ENCODE data around the gene VPS13D. TPM values are rescaled to one million over a fixed set of nuclear protein-coding genes. Genes with fewer than 3 reads are reported as not detected.

The VPS13D gene
- total RNA-seq, 1 donor from 2014 or later: 88.9 TPM

DNA sequence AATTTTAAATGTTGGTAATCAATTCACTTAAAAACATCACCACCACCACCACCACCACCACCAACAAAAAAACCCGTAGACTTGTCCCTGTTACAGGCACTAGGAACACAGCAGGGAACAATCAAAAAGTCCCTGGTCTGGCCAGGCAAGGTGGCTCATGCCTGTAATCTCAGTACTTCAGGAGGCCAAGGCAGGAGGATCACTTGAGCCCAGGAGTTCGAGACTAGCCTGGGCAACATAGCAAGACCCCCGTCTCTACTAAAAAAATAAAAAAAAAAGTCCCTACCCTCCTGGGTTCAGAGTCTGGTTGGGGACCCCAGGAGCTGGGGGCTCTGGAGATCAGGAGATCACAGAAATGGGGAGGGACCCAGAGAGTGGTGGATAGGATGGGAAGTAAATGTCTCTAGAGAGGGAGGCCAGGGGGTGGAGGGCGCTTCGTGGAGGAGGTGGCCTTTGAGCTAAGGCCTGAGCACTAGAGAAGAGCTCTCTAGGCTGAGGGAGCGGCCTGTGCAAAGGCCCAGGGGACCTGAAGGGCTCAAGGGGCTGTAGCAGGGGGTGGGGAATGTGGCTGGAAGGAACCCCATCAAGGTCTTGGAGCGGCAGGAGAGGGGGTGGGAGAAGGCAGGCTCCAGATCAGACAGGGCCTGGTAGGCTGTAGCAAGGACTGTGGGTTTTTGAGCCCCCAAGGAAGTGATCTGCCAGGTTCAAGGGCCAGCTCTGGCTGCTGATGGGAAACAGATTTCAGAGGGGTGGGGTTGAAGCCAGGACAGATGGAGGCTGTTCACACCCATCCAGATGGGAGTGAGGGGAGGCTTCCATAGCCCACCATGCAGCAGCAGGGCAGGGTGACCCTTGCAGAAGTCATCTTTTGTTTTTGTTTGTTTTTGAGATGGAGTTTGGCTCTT is 24.8 kb upstream of the VPS13D start:
- no peaks in the 10 kb centered on the region for H3K9me3 ChIP-seq
- H3K27me3 ChIP-seq: no peaks in the 10 kb centered on the region
- no peak for DNase-seq (ENCODE audit: extremely low spot score in 2 of 2)
- intact Hi-C loops (cut with DNase I): loop anchor here (5.0 kb wide), 1 partner anchor 1363 kb away; no protein-coding TSS in a partner anchor
- peak overlapping the region; percentile 63 for H3K27ac ChIP-seq
- TF ChIP-seq POLR2AphosphoS5 (IDR thresholded peaks at IDR 0.05; ENCODE audit: insufficient read depth in 1 of 2, low read depth in 1 of 2) (peak in 1 of 2 donors; percentile 28), POLR2A (IDR thresholded peaks at IDR 0.05) (no peak)
- H3K36me3 ChIP-seq: peaks cover 0 to 22% of the 10 kb centered on the region in 2 donors
- H3K4me1 ChIP-seq: peaks cover 19% of the 10 kb centered on the region
- no peak overlapping the region for H3K4me3 ChIP-seq

DNA sequence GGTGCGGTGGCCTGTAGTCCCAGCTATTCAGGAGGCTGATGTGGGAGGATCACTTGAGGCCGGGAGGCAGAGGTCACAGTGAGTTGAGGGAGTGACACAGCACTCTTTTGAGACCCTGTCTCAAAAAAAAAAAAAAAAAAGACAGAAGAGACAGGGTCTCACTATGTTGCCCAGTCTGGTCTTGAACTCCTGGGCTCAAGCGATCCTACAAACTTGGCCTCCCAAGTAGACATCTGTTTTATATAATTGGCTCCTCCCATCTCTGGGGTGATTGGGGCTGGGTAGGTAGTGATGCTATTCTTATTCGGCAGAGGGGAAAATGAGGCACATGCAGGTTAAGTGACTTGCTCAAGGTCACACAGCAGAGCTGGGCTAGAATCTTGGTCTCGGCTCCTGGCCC is 23.6 kb upstream of the VPS13D start:
- Histone ChIP-seq H3K9me3 (no peaks in the 10 kb centered on the region), H3K27me3 (no peaks in the 10 kb centered on the region), H3K36me3 (peaks cover 0 to 22% of the 10 kb centered on the region in 2 donors), H3K4me3 (no peak overlapping the region), H3K4me1 (peaks cover 19% of the 10 kb centered on the region), H3K27ac (peak overlapping the region; percentile 63)
- no peak for DNase-seq (ENCODE audit: extremely low spot score in 2 of 2)
- TF ChIP-seq POLR2AphosphoS5 (IDR thresholded peaks at IDR 0.05; ENCODE audit: insufficient read depth in 1 of 2, low read depth in 1 of 2) (no peak), POLR2A (IDR thresholded peaks at IDR 0.05) (no peak)
- TF ChIP-seq, protein P1, sequence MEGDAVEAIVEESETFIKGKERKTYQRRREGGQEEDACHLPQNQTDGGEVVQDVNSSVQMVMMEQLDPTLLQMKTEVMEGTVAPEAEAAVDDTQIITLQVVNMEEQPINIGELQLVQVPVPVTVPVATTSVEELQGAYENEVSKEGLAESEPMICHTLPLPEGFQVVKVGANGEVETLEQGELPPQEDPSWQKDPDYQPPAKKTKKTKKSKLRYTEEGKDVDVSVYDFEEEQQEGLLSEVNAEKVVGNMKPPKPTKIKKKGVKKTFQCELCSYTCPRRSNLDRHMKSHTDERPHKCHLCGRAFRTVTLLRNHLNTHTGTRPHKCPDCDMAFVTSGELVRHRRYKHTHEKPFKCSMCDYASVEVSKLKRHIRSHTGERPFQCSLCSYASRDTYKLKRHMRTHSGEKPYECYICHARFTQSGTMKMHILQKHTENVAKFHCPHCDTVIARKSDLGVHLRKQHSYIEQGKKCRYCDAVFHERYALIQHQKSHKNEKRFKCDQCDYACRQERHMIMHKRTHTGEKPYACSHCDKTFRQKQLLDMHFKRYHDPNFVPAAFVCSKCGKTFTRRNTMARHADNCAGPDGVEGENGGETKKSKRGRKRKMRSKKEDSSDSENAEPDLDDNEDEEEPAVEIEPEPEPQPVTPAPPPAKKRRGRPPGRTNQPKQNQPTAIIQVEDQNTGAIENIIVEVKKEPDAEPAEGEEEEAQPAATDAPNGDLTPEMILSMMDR (IDR thresholded peaks at IDR 0.05): no peak
- intact Hi-C loops (cut with DNase I): loop anchor here (5.0 kb wide), 1 partner anchor 1364 kb away; no protein-coding TSS in a partner anchor

DNA sequence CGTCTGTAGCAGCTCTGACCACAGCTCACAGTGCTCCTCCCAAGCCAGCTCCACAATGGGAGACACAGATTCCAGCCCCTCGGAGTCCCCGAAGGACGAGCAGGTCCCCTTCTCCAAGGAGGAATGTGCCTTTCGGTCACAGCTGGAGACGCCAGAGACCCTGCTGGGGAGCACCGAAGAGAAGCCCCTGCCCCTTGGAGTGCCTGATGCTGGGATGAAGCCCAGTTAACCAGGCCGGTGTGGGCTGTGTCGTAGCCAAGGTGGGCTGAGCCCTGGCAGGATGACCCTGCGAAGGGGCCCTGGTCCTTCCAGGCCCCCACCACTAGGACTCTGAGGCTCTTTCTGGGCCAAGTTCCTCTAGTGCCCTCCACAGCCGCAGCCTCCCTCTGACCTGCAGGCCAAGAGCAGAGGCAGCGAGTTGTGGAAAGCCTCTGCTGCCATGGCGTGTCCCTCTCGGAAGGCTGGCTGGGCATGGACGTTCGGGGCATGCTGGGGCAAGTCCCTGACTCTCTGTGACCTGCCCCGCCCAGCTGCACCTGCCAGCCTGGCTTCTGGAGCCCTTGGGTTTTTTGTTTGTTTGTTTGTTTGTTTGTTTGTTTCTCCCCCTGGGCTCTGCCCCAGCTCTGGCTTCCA is 22.9 kb upstream of the VPS13D start:
- no peak overlapping the region for H3K4me3 ChIP-seq
- no peaks in the 10 kb centered on the region for H3K27me3 ChIP-seq
- peaks cover 19% of the 10 kb centered on the region for H3K4me1 ChIP-seq
- intact Hi-C loops (cut with DNase I): loop anchor here (5.0 kb wide), 1 partner anchor 1365 kb away; no protein-coding TSS in a partner anchor
- peak overlapping the region; percentile 12 for H3K27ac ChIP-seq
- H3K9me3 ChIP-seq: no peaks in the 10 kb centered on the region
- TF ChIP-seq POLR2A (IDR thresholded peaks at IDR 0.05): no peak
- TF ChIP-seq, protein P1 (IDR thresholded peaks at IDR 0.05): no peak
- TF ChIP-seq POLR2AphosphoS5 (IDR thresholded peaks at IDR 0.05; ENCODE audit: insufficient read depth in 1 of 2, low read depth in 1 of 2): no peak
- DNase-seq (ENCODE audit: extremely low spot score in 2 of 2): no peak
- H3K36me3 ChIP-seq: peaks cover 0 to 19% of the 10 kb centered on the region in 2 donors

DNA sequence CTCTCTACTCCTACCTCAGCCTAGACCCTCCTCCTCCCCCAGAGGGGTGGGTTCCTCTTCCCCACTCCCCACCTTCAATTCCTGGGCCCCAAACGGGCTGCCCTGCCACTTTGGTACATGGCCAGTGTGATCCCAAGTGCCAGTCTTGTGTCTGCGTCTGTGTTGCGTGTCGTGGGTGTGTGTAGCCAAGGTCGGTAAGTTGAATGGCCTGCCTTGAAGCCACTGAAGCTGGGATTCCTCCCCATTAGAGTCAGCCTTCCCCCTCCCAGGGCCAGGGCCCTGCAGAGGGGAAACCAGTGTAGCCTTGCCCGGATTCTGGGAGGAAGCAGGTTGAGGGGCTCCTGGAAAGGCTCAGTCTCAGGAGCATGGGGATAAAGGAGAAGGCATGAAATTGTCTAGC is 21.6 kb upstream of the VPS13D start:
- H3K4me1 ChIP-seq: peaks cover 19% of the 10 kb centered on the region
- no peak for TF ChIP-seq POLR2A (IDR thresholded peaks at IDR 0.05)
- TF ChIP-seq, protein P1 (IDR thresholded peaks at IDR 0.05): no peak
- no peak for TF ChIP-seq POLR2AphosphoS5 (IDR thresholded peaks at IDR 0.05; ENCODE audit: insufficient read depth in 1 of 2, low read depth in 1 of 2)
- H3K27me3 ChIP-seq: no peaks in the 10 kb centered on the region
- no peak overlapping the region for H3K4me3 ChIP-seq
- H3K36me3 ChIP-seq: peaks cover 0 to 5% of the 10 kb centered on the region in 2 donors
- no peak for DNase-seq (ENCODE audit: extremely low spot score in 2 of 2)
- intact Hi-C loops (cut with DNase I): loop anchor here (2.0 to 5.0 kb wide), 2 partner anchors 83 to 1366 kb away; no protein-coding TSS in a partner anchor
- peak overlapping the region; percentile 62 for H3K27ac ChIP-seq
- H3K9me3 ChIP-seq: no peaks in the 10 kb centered on the region

DNA sequence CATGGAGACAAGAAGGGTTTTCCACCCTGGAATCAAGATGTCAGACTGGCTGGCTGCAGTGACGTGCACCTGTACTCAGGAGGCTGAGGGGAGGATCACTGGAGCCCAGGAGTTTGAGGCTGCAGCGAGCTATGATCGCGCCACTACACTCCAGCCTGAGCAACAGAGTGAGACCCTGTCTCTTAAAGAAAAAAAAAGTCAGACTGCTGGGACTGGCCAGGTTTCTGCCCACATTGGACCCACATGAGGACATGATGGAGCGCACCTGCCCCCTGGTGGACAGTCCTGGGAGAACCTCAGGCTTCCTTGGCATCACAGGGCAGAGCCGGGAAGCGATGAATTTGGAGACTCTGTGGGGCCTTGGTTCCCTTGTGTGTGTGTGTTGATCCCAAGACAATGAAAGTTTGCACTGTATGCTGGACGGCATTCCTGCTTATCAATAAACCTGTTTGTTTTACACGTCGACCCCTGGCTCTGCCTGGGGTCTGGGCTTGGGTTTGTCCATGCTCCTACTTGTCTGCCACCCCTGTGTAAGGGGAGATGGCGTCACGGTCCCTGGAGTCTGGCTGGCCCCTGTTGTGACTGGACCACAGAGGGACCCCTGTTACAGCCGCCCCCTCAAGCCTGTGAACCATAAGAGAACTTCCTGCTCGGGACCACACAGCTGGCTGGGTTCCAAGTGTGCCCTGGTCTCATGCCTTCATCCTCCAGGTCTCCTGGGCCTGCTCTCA is 20.9 kb upstream of the VPS13D start:
- no peak overlapping the region for H3K4me3 ChIP-seq
- no peaks in the 10 kb centered on the region for H3K9me3 ChIP-seq
- H3K36me3 ChIP-seq: peaks cover 0 to 5% of the 10 kb centered on the region in 2 donors
- peak overlapping the region; percentile 62 for H3K27ac ChIP-seq
- H3K4me1 ChIP-seq: peaks cover 19% of the 10 kb centered on the region
- intact Hi-C loops (cut with DNase I): loop anchor here (2.0 to 5.0 kb wide), 2 partner anchors 84 to 1367 kb away; no protein-coding TSS in a partner anchor
- TF ChIP-seq POLR2A (IDR thresholded peaks at IDR 0.05): no peak
- peak in 1 of 2 donors; percentile 34 for TF ChIP-seq POLR2AphosphoS5 (IDR thresholded peaks at IDR 0.05; ENCODE audit: insufficient read depth in 1 of 2, low read depth in 1 of 2)
- TF ChIP-seq, protein P1 (IDR thresholded peaks at IDR 0.05): peak; percentile 97 to 99 (median 99)
- DNase-seq (ENCODE audit: extremely low spot score in 2 of 2): no peak
- no peaks in the 10 kb centered on the region for H3K27me3 ChIP-seq

Measured in vagina (tissue), 2 donors.